ENCODE data around the gene SAXO2.
A peak's percentile ranks its signal among the peaks of the same experiment; 100 is the strongest.
"Not testable (repeated sequence)": the region's sequence is repeated elsewhere in the genome, so short reads cannot be mapped to it uniquely, and the experiment has no call there.

Gene SAXO2

GRCh38 chr15:82286475-82286874 is 23.9 kb downstream of the SAXO2 start:
- DNase-seq = not testable (repeated sequence)

GRCh38 chr15:82288202-82288601 is 25.6 kb downstream of the SAXO2 start:
- not testable (repeated sequence) for DNase-seq

- DNase-seq = no peak
Measured at GRCh38 chr15:82292271-82292670, 29.7 kb downstream of the SAXO2 start.

GRCh38 chr15:82294061-82294690 is 31.6 kb downstream of the SAXO2 start:
- no peak for DNase-seq

GRCh38 chr15:82297546-82297945 is 34.9 kb downstream of the SAXO2 start:
- no peak for DNase-seq

- DNase-seq = no peak
Measured at GRCh38 chr15:82298032-82298431, 35.4 kb downstream of the SAXO2 start.

GRCh38 chr15:82298520-82298919 is 35.9 kb downstream of the SAXO2 start:
- DNase-seq = peak; percentile 16

GRCh38 chr15:82299511-82299914 is 36.9 kb downstream of the SAXO2 start:
- not testable (repeated sequence) for DNase-seq

GRCh38 chr15:82300326-82300725 is 37.7 kb downstream of the SAXO2 start:
- DNase-seq = not testable (repeated sequence)

- no peak for DNase-seq
Measured at GRCh38 chr15:82300883-82301282, 38.3 kb downstream of the SAXO2 start.

- no peak for DNase-seq
Measured at GRCh38 chr15:82301296-82302016, 38.8 kb downstream of the SAXO2 start.

GRCh38 chr15:82303956-82304777 is 41.5 kb downstream of the SAXO2 start:
- no peak for DNase-seq

GRCh38 chr15:82304778-82305090 is 42.1 kb downstream of the SAXO2 start:
- no peak for DNase-seq

- no peak for DNase-seq
Measured at GRCh38 chr15:82305621-82306048, 43.0 kb downstream of the SAXO2 start.

- no peak for DNase-seq
Measured at GRCh38 chr15:82306791-82307713, 44.4 kb downstream of the SAXO2 start.

- DNase-seq = no peak
Measured at GRCh38 chr15:82307714-82308081, 45.1 kb downstream of the SAXO2 start.

GRCh38 chr15:82309802-82310201 is 47.2 kb downstream of the SAXO2 start:
- no peak for DNase-seq

- DNase-seq = not testable (repeated sequence)
Measured at GRCh38 chr15:82311321-82311720, 48.7 kb downstream of the SAXO2 start.

- DNase-seq = no peak
Measured at GRCh38 chr15:82312586-82313349, 50.1 kb downstream of the SAXO2 start.

GRCh38 chr15:82313446-82313845 is 50.8 kb downstream of the SAXO2 start:
- DNase-seq = no peak

- DNase-seq = not testable (repeated sequence)
Measured at GRCh38 chr15:82313951-82314768, 51.5 kb downstream of the SAXO2 start.
